Measurements from ENCODE around the gene COMP. TPM values are rescaled to one million over a fixed set of nuclear protein-coding genes. Genes with fewer than 3 reads are reported as not detected.

COMP gene
- total RNA-seq, 3 donors from 2014 or later, result 0.12 to 0.95 TPM; not detected in 1

DNA sequence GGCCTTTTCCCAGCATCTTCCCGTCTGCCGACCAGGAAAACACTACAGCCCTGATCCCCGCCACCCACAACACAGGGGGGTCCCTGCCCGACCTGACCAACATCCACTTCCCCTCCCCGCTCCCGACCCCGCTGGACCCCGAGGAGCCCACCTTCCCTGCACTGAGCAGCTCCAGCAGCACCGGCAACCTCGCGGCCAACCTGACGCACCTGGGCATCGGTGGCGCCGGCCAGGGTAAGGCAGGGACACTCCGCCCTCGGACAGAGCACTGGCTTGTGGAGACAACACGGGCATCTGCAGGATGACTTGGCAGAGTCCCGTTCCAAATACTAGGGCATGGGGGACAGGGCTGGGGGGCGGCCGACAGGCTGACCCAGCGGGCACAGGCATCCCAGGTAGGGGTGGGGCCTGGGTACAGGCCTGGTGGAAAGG, 31.1 kb downstream of the COMP start:
- Histone ChIP-seq H3K4me1 (ENCODE audit: low read depth) (peaks cover 17% of the 10 kb centered on the region), H3K36me3 (ENCODE audit: low read depth) (no peaks in the 10 kb centered on the region), H3K4me3 (no peak overlapping the region), H3K9me3 (no peaks in the 10 kb centered on the region)
- TF ChIP-seq, protein P1, sequence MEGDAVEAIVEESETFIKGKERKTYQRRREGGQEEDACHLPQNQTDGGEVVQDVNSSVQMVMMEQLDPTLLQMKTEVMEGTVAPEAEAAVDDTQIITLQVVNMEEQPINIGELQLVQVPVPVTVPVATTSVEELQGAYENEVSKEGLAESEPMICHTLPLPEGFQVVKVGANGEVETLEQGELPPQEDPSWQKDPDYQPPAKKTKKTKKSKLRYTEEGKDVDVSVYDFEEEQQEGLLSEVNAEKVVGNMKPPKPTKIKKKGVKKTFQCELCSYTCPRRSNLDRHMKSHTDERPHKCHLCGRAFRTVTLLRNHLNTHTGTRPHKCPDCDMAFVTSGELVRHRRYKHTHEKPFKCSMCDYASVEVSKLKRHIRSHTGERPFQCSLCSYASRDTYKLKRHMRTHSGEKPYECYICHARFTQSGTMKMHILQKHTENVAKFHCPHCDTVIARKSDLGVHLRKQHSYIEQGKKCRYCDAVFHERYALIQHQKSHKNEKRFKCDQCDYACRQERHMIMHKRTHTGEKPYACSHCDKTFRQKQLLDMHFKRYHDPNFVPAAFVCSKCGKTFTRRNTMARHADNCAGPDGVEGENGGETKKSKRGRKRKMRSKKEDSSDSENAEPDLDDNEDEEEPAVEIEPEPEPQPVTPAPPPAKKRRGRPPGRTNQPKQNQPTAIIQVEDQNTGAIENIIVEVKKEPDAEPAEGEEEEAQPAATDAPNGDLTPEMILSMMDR (IDR thresholded peaks at IDR 0.05), result no peak
- intact Hi-C loops (cut with DNase I, micrococcal nuclease), result no loop called here
- ATAC-seq, result no peak
- DNase-seq, result peak in 1 of 3 donors; percentile 48

GRCh38 chr19:18759304-18759994, 31.7 kb downstream of the COMP start:
- Histone ChIP-seq H3K4me3 (no peak overlapping the region), H3K4me1 (ENCODE audit: low read depth) (peaks cover 13% of the 10 kb centered on the region), H3K9me3 (no peaks in the 10 kb centered on the region), H3K36me3 (ENCODE audit: low read depth) (no peaks in the 10 kb centered on the region)
- intact Hi-C loops (cut with DNase I, micrococcal nuclease), result no loop called here
- DNase-seq (no peak), ATAC-seq (no peak)
- TF ChIP-seq, protein P1 (IDR thresholded peaks at IDR 0.05), result no peak

DNA sequence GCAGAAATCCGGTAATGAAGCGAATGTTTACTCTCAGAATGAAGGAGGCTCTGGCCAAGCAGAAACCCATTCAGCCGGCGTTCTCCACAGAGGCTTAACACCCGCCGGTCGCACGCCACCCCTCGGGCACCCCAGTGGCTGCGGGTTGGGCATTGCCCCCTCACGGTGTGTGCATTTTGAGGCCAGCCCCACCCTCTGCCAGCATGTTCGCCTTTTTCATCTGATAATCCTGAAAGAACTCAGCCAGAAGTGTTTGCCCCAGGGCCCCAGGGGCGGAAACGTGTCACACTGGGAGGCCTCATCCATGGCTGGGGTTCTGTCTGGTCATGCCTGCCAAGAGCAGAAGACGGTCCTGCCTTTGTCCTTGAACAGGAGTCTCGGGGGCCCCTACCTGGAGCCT, 34.2 kb downstream of the COMP start:
- DNase-seq (peak in 1 of 3 donors; percentile 41), ATAC-seq (no peak)
- intact Hi-C loops (cut with DNase I, micrococcal nuclease), result no loop called here
- Histone ChIP-seq H3K9me3 (no peaks in the 10 kb centered on the region), H3K36me3 (ENCODE audit: low read depth) (no peaks in the 10 kb centered on the region), H3K4me3 (no peak overlapping the region), H3K4me1 (ENCODE audit: low read depth) (peaks cover 5% of the 10 kb centered on the region)
- TF ChIP-seq, protein P1 (IDR thresholded peaks at IDR 0.05), result no peak

DNA sequence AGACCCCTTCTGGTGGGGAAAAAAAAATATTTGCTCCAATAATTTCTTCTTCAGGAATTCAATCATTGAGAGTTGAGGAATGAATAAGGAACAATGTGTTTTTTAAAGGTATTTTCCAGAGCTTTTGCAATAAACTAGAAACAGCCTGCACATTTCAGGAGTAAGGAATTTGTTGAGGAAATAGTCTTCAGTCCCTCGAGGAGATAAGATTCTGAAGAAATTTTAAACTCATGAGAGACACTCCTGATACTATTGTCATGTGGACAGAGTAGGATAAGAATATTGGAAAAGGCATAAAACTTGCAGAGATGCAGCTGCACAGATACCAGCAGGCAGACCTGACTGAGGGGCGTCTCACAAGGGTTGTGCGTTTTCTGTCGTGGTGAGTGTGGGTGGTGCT, 36.6 kb downstream of the COMP start:
- Histone ChIP-seq H3K9me3 (no peaks in the 10 kb centered on the region), H3K4me3 (no peak overlapping the region), H3K4me1 (ENCODE audit: low read depth) (no peaks in the 10 kb centered on the region), H3K36me3 (ENCODE audit: low read depth) (no peaks in the 10 kb centered on the region)
- no peak for ATAC-seq
- TF ChIP-seq, protein P1 (IDR thresholded peaks at IDR 0.05), result no peak
- intact Hi-C loops (cut with DNase I, micrococcal nuclease), result no loop called here
- DNase-seq, result no peak

- Histone ChIP-seq H3K4me1 (ENCODE audit: low read depth) (no peaks in the 10 kb centered on the region), H3K36me3 (ENCODE audit: low read depth) (no peaks in the 10 kb centered on the region), H3K9me3 (no peaks in the 10 kb centered on the region), H3K4me3 (no peak overlapping the region)
- intact Hi-C loops (cut with DNase I, micrococcal nuclease), result no loop called here
- DNase-seq (no peak), ATAC-seq (no peak)
- TF ChIP-seq, protein P1 (IDR thresholded peaks at IDR 0.05), result no peak
Measured at GRCh38 chr19:18751571-18751970, 39.5 kb downstream of the COMP start.

Data from mucosa of descending colon (tissue), 3 donors.